ENCODE data around the gene MLN. TPM values are rescaled to one million over a fixed set of nuclear protein-coding genes. Genes with fewer than 3 reads are reported as not detected.

Gene MLN
- total RNA-seq, 4 donors from 2014 or later: not detected

DNA sequence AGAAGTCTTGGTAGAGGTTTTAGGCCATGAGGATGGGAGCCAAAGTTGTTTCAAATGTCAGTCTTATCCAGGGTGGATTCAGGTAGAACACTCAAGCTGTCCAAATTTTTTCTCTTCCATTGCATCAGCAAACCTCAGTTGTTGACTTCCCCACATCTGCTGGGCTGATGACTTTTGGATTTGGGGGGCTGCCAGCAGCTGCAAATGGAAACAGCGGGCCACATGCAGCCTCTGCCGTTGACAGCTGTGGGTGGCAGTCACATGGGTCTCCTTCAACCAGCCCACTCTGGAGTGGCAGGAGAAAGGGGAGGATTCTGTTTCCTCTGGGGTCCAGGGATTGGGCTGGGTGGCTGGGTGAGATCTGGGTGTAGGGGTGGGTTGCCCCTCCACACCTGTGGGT lies 5.8 kb upstream of the MLN start:
- no peak for DNase-seq

DNA sequence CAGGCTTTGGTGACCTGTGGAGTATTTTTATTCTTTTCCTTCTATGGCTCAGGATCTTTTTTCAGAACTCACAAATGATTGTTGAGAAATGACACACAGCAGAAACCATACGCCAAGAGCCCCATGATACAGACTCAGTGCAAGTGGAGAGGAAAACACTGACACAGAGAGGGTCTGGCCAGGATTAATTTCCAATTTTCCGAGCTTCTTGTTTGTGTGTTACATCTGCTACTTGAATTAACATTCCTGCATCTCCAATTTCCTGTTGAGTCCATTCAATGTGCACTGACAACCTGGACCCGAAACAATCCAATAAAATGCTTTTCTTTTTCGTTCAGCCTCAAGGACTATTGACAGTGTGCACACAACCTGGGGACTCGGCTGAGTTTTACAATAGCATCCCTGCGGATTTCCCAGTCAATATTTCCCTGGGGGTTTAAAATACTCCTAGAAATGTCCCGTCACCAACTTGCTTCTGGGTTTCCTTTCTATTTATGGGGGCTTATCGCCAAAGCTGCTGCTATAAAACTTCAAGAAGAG lies 4.9 kb upstream of the MLN start:
- H3K27ac ChIP-seq: no peak overlapping the region
- no peaks in the 10 kb centered on the region for H3K27me3 ChIP-seq
- H3K4me3 ChIP-seq: no peak overlapping the region
- peaks cover 0 to 4% (median 0%) of the 10 kb centered on the region in 4 donors for H3K4me1 ChIP-seq
- TF ChIP-seq POLR2A (IDR thresholded peaks at IDR 0.05) (no peak), CTCF (IDR thresholded peaks at IDR 0.05) (no peak)
- no peaks in the 10 kb centered on the region for H3K36me3 ChIP-seq
- no peaks in the 10 kb centered on the region for H3K9me3 ChIP-seq
- DNase-seq: no peak

More for the DNA sequence above, 5.8 kb upstream of the MLN start:
- no peak for TF ChIP-seq CTCF (IDR thresholded peaks at IDR 0.05)
- no peak for TF ChIP-seq POLR2A (IDR thresholded peaks at IDR 0.05)
- H3K27me3 ChIP-seq: no peaks in the 10 kb centered on the region
- H3K27ac ChIP-seq: no peak overlapping the region
- H3K4me3 ChIP-seq: no peak overlapping the region
- H3K9me3 ChIP-seq: no peaks in the 10 kb centered on the region
- no peaks in the 10 kb centered on the region for H3K36me3 ChIP-seq
- peaks cover 0 to 4% (median 0%) of the 10 kb centered on the region in 4 donors for H3K4me1 ChIP-seq

DNA sequence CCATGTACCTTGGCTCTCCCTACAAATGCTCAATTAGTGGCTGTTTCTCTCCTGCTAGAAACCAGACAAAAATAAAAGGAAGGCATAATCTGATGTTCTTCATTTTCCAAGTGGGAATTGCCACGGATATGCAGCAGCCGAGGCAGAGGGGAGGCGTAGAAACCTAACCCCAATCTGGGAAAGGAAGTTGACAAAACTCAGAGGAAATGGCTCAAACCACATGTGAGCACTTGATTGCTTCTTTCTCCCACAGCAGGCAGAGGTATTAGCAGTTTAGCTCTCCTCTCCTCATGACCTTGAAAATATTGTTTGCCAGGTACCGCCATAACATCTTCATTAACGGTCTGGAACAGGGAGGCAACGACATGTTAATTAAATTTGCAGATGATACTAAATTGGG lies 3.8 kb upstream of the MLN start:
- no peak for TF ChIP-seq POLR2A (IDR thresholded peaks at IDR 0.05)
- no peak for TF ChIP-seq CTCF (IDR thresholded peaks at IDR 0.05)
- H3K4me3 ChIP-seq: no peak overlapping the region
- no peak for DNase-seq

GRCh38 chr6:33806841-33807240 lies 3.0 kb upstream of the MLN start:
- TF ChIP-seq CTCF (IDR thresholded peaks at IDR 0.05) (no peak), POLR2A (IDR thresholded peaks at IDR 0.05) (no peak)
- no peak for DNase-seq
- Histone ChIP-seq H3K4me3 (no peak overlapping the region), H3K27ac (no peak overlapping the region), H3K4me1 (peaks cover 0 to 4% (median 0%) of the 10 kb centered on the region in 4 donors), H3K27me3 (no peaks in the 10 kb centered on the region), H3K36me3 (no peaks in the 10 kb centered on the region), H3K9me3 (no peaks in the 10 kb centered on the region)

More for the DNA sequence above, 3.8 kb upstream of the MLN start:
- H3K27ac ChIP-seq: no peak overlapping the region
- H3K4me1 ChIP-seq: peaks cover 0 to 4% (median 0%) of the 10 kb centered on the region in 4 donors
- H3K36me3 ChIP-seq: no peaks in the 10 kb centered on the region
- H3K9me3 ChIP-seq: no peaks in the 10 kb centered on the region
- no peaks in the 10 kb centered on the region for H3K27me3 ChIP-seq

DNA sequence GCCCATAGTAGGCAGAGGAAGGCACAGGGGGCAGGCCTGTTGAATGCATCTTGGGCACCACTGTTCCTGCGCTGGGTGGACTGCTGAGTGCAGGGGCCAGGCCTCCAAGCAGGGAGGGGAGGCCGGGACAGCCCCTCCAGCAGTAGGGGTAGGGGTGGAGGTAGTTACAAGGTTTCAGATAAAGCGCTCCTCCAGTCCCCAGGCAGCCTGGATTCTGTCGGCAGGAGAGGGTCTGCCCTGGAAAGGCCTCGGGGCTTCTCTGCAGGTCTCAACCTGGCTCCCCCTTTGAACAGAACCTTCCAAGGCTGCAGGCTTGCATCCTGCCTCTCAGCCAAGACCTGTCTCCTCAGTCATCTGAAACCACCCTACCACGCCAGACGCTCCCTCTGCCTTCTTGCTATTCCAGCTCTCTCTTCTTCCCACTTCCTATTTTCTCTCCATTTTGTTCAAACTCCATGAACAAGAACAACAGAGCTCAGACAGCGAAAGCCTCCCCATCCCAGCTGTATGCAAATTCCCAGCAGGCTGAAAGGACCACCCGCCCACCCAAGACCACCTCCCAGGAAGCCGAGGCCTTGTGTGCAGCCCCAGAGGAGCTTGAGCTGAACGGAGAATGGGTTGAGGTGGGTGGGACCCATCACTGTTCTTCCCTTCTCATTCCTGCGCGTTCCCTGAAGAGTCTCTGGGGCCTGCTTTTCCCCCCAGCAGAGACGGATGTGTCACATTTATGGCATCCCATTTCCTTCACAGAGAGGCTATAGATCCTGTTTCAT lies 1.4 kb downstream of the MLN start:
- Histone ChIP-seq H3K4me3 (no peak overlapping the region), H3K9me3 (no peaks in the 10 kb centered on the region), H3K27ac (no peak overlapping the region), H3K4me1 (peaks cover 0 to 2% (median 0%) of the 10 kb centered on the region in 4 donors), H3K36me3 (no peaks in the 10 kb centered on the region), H3K27me3 (no peaks in the 10 kb centered on the region)
- no peak for DNase-seq
- TF ChIP-seq POLR2A (IDR thresholded peaks at IDR 0.05): no peak
- TF ChIP-seq CTCF (IDR thresholded peaks at IDR 0.05): no peak

Data from Peyer's patch (tissue), 4 donors.